ENCODE results near the gene NFU1. TPM values are rescaled to one million over a fixed set of nuclear protein-coding genes. Genes with fewer than 3 reads are reported as not detected.
A peak's percentile ranks its signal among the peaks of the same experiment; 100 is the strongest.

Gene NFU1
- total and polyA plus RNA-seq, 2 of the 13 experiments (the other 11 are each of a cell fraction or from before 2014, with no cell fraction given) = 39.1 to 84.0 TPM

- TF ChIP-seq ZNF235 (CRISPR knock-in tag; IDR thresholded peaks at IDR 0.05; ENCODE audit: borderline replicate concordance) (peak; percentile 50; the same call in 1 of the 2 replicates), ATF2 (CRISPR knock-in tag; IDR thresholded peaks at IDR 0.05) (0 out of 2 replicates have a peak, but pooled peaks have one; percentile 70), SMAD9 (CRISPR knock-in tag; IDR thresholded peaks at IDR 0.05) (peak; percentile 84; the same call in 1 of the 2 replicates), STAT6 (CRISPR knock-in tag; IDR thresholded peaks at IDR 0.05; ENCODE audit: borderline replicate concordance) (peak; percentile 47; the same call in 1 of the 2 replicates), NR2C2 (CRISPR knock-in tag; IDR thresholded peaks at IDR 0.05; ENCODE audit: borderline replicate concordance) (peak; percentile 58; the same call in 1 of the 2 replicates), REST (IDR thresholded peaks at IDR 0.05; ENCODE audit: borderline replicate concordance in 1 of 2, low read depth in 1 of 2, low read length in 2 of 2) (no peak; a peak in 1 of 4 replicates), HMGXB4 (CRISPR knock-in tag; IDR thresholded peaks at IDR 0.05; ENCODE audit: borderline replicate concordance in 1 of 2, low read depth in 1 of 2) (peak; percentile 94 to 99)
- TF ChIP-seq, protein P1, sequence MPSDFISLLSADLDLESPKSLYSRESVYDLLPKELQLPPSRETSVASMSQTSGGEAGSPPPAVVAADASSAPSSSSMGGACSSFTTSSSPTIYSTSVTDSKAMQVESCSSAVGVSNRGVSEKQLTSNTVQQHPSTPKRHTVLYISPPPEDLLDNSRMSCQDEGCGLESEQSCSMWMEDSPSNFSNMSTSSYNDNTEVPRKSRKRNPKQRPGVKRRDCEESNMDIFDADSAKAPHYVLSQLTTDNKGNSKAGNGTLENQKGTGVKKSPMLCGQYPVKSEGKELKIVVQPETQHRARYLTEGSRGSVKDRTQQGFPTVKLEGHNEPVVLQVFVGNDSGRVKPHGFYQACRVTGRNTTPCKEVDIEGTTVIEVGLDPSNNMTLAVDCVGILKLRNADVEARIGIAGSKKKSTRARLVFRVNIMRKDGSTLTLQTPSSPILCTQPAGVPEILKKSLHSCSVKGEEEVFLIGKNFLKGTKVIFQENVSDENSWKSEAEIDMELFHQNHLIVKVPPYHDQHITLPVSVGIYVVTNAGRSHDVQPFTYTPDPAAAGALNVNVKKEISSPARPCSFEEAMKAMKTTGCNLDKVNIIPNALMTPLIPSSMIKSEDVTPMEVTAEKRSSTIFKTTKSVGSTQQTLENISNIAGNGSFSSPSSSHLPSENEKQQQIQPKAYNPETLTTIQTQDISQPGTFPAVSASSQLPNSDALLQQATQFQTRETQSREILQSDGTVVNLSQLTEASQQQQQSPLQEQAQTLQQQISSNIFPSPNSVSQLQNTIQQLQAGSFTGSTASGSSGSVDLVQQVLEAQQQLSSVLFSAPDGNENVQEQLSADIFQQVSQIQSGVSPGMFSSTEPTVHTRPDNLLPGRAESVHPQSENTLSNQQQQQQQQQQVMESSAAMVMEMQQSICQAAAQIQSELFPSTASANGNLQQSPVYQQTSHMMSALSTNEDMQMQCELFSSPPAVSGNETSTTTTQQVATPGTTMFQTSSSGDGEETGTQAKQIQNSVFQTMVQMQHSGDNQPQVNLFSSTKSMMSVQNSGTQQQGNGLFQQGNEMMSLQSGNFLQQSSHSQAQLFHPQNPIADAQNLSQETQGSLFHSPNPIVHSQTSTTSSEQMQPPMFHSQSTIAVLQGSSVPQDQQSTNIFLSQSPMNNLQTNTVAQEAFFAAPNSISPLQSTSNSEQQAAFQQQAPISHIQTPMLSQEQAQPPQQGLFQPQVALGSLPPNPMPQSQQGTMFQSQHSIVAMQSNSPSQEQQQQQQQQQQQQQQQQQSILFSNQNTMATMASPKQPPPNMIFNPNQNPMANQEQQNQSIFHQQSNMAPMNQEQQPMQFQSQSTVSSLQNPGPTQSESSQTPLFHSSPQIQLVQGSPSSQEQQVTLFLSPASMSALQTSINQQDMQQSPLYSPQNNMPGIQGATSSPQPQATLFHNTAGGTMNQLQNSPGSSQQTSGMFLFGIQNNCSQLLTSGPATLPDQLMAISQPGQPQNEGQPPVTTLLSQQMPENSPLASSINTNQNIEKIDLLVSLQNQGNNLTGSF (CRISPR knock-in tag; IDR thresholded peaks at IDR 0.05) = peak; percentile 50; the same call in 1 of the 2 replicates
- TF ChIP-seq, protein P2, sequence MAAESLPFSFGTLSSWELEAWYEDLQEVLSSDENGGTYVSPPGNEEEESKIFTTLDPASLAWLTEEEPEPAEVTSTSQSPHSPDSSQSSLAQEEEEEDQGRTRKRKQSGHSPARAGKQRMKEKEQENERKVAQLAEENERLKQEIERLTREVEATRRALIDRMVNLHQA (CRISPR knock-in tag; IDR thresholded peaks at IDR 0.05) = peak; percentile 70; the same call in 1 of the 2 replicates
Measured at GRCh38 chr2:69436938-69437750, at the start of gene NFU1 (continued).

All from HepG2 (cell line).